ENCODE measurements around the gene GPI.

- TF ChIP-seq, protein P1, sequence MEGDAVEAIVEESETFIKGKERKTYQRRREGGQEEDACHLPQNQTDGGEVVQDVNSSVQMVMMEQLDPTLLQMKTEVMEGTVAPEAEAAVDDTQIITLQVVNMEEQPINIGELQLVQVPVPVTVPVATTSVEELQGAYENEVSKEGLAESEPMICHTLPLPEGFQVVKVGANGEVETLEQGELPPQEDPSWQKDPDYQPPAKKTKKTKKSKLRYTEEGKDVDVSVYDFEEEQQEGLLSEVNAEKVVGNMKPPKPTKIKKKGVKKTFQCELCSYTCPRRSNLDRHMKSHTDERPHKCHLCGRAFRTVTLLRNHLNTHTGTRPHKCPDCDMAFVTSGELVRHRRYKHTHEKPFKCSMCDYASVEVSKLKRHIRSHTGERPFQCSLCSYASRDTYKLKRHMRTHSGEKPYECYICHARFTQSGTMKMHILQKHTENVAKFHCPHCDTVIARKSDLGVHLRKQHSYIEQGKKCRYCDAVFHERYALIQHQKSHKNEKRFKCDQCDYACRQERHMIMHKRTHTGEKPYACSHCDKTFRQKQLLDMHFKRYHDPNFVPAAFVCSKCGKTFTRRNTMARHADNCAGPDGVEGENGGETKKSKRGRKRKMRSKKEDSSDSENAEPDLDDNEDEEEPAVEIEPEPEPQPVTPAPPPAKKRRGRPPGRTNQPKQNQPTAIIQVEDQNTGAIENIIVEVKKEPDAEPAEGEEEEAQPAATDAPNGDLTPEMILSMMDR (IDR thresholded peaks at IDR 0.05), result no peak
- TF ChIP-seq POLR2A (IDR thresholded peaks at IDR 0.05), result no peak
- TF ChIP-seq POLR2AphosphoS5 (IDR thresholded peaks at IDR 0.05), result no peak
Measured at GRCh38 chr19:34409189-34410164, 44.5 kb downstream of the GPI start.
